Activated CD8-positive, alpha-beta memory T cell treated with anti-CD3 and anti-CD28 coated beads for 36 hours (primary cell): ENCODE data around the gene KATNIP. TPM values are rescaled to one million over a fixed set of nuclear protein-coding genes. Genes with fewer than 3 reads are reported as not detected.

Source experiments
- CTCF ChIA-PET: fragments of 350-600 bp; sonication (Branson Sonifier 250); formaldehyde crosslinking; loops from one replicate; lab custom pipeline; 2021; ENCODE audit warnings: antibody characterized with exemption; lab: Charles Lee
- POLR2A ChIA-PET: fragments of 350-600 bp; sonication (Branson Sonifier 250); formaldehyde crosslinking; loops from one replicate; lab custom pipeline; 2021; ENCODE audit warnings: antibody characterized with exemption; lab: Charles Lee
- total RNA-seq, 2 experiments: library from RNA; stranded (reverse); gene quantifications; one replicate each; pipeline ENCODE4 v1.2.3, GENCODE V29; 2021

The KATNIP gene
- total RNA-seq, 2 experiments from 2014 or later, result 14.9 to 16.1 TPM

- POLR2A ChIA-PET, result no interaction called here
- CTCF ChIA-PET, result no interaction called here
These were observed 21.7 kb downstream of the KATNIP start for GRCh38 chr16:27571433-27572326.

- CTCF ChIA-PET, result interaction anchor here (0.6 kb wide), 1 partner anchor 8 kb away, joined by 3 read pairs; no protein-coding TSS in a partner anchor
These were observed 22.8 kb downstream of the KATNIP start for GRCh38 chr16:27572711-27573110.

DNA sequence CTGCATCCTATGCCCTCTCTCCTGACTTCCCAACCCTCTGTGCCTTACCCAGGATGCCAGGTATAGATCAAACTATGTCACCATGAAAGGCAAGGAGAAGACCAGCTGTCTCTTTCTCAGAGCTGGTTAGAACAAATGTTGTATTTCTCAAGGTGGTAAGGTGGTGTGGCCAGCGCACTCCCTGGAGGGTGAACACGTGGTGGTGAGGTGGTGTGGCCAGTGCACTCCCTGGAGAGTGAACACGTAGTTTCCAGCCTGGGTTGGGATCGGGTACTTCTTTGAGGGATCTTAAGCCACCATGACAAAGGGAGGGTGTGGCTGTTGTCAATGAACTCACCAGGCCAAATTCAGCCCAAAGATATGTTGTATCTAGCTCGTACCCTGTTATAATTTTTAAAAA is 26.8 kb downstream of the KATNIP start:
- ChIA-PET POLR2A (no interaction called here), CTCF (no interaction called here)

More at GRCh38 chr16:27572711-27573110, 22.8 kb downstream of the KATNIP start:
- POLR2A ChIA-PET, result no interaction called here

- CTCF ChIA-PET, result no interaction called here
- POLR2A ChIA-PET, result no interaction called here
These were observed 29.4 kb downstream of the KATNIP start for GRCh38 chr16:27579087-27579980.

DNA sequence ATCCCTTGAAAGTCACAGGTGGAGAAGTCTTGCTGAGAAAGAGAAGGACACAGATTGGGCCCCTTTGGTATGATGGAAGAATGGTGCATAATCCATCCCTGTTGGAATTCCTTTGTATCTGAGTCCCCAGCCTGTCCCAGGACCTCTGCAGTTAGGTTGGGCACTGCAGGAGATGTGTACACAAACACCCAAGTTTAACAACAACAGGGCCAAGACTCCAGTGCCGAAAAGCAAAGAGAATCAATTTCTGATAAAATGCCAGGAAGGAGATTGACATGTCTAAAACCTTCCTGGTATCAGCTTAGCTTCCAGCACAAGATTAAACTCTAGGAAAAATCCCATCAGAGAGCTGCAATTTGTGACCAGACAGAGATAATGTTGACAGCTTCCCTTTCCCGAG is 32.9 kb downstream of the KATNIP start:
- CTCF ChIA-PET, result no interaction called here
- POLR2A ChIA-PET, result no interaction called here

DNA sequence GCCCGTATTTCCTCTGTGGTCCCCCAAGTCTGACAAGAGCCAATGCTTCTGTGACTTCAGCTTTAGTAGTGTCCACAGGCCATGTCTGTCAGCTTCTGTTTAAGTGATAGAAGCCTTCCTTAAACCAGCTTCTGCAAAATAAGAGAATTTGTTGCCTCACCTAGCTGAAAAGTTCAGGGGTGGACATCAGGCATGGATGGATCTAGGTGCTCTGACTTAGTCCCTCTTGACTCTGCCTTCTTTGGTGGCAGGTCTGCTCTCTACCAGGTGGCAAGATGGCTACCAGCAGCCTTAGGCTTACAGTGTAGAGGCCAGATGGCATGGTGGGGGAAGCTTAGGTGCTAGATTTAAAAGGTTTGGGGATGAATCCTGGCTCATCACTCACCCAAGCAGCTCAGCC is 33.7 kb downstream of the KATNIP start:
- POLR2A ChIA-PET, result no interaction called here
- CTCF ChIA-PET, result no interaction called here

DNA sequence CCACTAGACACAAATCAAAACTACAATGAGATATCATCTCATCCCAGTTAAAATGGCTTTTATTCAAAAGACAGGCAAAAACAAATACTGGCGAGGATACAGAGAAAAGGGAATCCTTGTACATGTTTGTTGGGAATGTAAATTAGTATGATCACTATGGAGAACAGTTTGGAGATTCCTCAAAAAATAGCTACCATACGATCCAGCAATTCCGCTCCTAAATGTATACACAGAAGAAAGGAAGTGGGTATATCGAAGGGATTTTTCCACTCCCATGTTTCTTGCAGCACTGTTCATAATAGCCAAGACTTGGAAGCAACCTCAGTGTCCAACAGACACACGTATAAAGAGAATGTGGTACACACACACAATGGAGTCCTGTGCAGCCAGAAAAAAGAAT is 35.3 kb downstream of the KATNIP start:
- POLR2A ChIA-PET, result no interaction called here
- CTCF ChIA-PET, result no interaction called here

DNA sequence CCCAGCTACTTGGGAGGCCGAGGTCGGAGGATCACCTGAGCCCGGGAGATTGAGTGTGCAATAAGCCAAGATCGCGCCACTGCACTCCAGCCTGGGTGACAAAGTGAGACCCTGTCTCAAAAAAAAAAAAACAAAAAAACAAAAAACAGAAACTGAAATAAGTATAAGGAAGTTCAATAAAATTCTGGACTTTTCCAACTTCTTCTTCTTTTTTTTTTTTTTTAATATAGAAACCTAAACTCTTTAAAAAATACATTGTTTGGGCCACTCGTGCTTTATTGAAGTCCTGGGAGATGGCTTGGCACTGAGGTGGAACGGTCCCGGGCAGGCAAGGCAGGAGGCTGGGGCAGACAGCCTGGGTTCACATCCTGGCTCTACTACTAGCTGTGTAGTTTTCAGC is 36.8 kb downstream of the KATNIP start:
- ChIA-PET POLR2A (no interaction called here), CTCF (interaction anchor here (0.6 kb wide), 1 partner anchor 12 kb away, joined by 5 read pairs; no protein-coding TSS in a partner anchor)

- CTCF ChIA-PET, result interaction anchor here (0.6 kb wide), 1 partner anchor 48 kb away, joined by 3 read pairs; no protein-coding TSS in a partner anchor
- POLR2A ChIA-PET, result no interaction called here
These were observed 38.1 kb downstream of the KATNIP start for GRCh38 chr16:27588057-27588456.

- POLR2A ChIA-PET, result no interaction called here
- CTCF ChIA-PET, result no interaction called here
These were observed 41.9 kb downstream of the KATNIP start for GRCh38 chr16:27591837-27592236.

DNA sequence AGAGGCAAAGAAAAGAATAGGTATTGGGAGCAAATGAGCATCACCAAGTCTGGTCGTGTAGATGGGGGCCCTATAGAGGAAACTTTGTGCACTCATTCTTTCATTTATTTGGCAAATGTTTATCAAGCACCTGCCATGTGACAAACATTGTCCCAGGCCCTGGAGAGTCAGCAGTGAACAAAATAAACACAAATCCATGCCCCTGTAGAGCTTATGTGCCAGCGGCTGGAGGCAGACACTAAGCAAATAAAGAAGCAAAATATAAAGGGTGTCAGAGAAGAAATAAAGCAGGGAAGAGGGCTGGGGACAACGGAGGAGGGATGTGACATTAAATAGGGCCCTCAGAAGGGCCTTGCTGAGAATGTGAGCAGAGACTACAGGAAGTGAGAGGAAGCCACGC is 45.5 kb downstream of the KATNIP start:
- ChIA-PET POLR2A (no interaction called here), CTCF (no interaction called here)

- ChIA-PET POLR2A (no interaction called here), CTCF (no interaction called here)
These were observed 46.0 kb downstream of the KATNIP start for GRCh38 chr16:27595993-27596392.

DNA sequence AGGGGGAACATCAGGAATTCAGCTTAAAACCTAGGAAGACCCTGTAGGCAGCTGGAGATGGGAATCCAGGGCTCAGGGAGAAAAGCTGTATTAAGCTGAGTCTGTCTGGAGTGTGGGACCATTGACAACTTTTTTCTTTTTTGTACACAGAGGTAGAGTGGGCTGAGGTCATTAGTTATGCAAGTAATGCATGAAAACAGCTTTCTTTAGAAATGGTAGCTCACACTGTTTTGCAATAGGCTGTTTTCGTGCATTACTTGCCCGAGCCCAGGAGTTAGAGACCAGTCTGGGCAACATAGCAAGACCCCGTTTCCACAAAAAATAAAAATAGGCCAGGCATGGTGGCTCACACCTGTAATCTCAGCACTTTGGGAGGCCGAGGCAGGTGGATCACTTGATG is 46.5 kb downstream of the KATNIP start:
- ChIA-PET CTCF (no interaction called here), POLR2A (no interaction called here)

DNA sequence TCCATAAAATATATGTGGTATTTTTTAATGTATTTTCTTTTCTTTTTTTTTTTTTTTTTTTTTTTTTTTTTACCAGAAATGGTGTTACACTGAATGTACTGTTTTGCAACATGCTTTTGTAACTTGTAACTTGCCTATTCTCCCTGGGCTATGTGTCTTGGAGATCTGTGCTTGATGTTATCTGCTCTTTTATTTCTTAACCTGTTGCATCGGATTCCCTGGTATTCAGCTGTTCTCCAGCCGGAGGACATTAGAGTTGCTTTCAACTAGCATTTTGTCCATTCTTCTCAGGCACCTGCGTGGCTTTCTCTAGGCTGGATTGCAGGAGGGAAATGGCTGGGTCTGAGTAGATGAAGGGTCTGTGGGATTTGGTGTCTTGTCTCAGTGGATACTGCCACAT is 47.4 kb downstream of the KATNIP start:
- ChIA-PET POLR2A (no interaction called here), CTCF (interaction anchor here (0.6 kb wide), 1 partner anchor 8 kb away, joined by 3 read pairs; no protein-coding TSS in a partner anchor)

DNA sequence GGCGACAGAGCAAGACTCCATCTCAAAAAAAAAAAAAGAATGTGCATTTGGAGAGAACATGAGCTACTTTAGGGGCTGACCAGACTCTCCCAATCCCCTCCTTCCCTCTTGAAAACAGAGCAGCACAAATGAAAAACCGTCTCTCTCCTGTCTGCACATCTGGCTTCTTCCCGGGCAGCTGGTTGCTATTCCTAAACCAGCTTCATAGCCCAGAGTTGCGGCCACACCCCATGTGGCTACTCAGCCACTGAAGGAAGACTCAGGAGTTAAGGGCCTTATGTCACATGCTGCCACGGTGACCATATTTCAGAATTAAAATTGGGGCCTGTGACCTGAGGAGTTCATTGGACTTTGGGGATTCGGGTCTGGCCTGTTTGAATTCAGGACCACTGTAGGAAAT is 48.3 kb downstream of the KATNIP start:
- ChIA-PET CTCF (no interaction called here), POLR2A (no interaction called here)

DNA sequence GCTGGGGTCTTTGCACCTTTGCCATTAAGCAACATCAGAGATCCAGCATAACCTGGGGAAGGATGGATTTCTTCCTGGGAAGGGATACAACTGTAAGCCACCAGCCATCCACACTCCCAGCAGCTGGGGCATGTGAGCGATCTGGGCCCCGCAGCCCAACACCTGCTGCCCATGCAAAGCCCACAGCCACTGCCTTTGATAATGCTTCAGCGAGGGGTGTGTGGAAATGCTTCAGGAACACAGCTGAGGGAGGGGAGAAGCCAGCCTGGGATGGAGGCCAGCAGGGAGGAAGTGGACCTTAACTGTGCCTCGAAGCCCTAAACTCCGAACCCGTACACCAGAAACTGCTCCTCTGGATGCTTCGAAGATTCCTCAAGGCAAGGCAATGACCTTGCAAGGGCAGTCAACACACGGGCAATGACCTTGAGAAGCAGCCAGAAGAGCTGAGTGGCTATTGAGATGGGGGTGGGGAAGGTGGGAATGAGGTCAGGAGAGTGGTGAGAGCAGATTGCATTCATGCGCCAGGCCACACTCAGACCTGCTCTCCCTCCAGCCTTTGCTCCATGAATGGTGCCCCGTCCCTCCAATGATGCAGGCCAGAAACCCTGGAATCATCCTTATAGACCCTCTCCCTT is 49.1 kb downstream of the KATNIP start:
- ChIA-PET POLR2A (no interaction called here), CTCF (no interaction called here)

GRCh38 chr16:27599606-27600005 is 49.7 kb downstream of the KATNIP start:
- CTCF ChIA-PET, result no interaction called here
- POLR2A ChIA-PET, result no interaction called here
